Measurements from ENCODE around the gene ABCC8.
"Not testable (repeated sequence)": the region's sequence is repeated elsewhere in the genome, so short reads cannot be mapped to it uniquely, and the experiment has no call there.

Gene ABCC8

GRCh38 chr11:17428261-17428660 lies 48.4 kb downstream of the ABCC8 start:
- no peak for DNase-seq (ENCODE audit: low read depth)

DNA sequence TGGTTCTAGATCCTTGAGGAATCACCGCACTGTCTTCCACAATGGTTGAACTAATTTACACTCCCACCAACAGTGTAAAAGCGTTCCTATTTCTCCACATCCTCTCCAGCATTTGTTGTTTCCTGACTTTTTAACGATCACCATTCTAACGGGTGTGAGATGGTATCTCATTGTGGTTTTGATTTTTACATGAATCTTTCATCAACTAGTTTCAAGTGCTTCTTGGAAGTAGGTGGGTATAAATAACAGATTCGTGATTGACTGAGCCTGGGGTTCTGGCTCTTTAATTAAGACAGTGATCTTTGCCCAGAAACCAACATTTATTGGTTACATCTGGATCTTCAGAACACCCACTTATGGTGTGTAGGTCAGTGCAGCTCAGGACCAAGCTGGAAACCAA lies 50.4 kb downstream of the ABCC8 start:
- DNase-seq (ENCODE audit: low read depth), result not testable (repeated sequence)

DNA sequence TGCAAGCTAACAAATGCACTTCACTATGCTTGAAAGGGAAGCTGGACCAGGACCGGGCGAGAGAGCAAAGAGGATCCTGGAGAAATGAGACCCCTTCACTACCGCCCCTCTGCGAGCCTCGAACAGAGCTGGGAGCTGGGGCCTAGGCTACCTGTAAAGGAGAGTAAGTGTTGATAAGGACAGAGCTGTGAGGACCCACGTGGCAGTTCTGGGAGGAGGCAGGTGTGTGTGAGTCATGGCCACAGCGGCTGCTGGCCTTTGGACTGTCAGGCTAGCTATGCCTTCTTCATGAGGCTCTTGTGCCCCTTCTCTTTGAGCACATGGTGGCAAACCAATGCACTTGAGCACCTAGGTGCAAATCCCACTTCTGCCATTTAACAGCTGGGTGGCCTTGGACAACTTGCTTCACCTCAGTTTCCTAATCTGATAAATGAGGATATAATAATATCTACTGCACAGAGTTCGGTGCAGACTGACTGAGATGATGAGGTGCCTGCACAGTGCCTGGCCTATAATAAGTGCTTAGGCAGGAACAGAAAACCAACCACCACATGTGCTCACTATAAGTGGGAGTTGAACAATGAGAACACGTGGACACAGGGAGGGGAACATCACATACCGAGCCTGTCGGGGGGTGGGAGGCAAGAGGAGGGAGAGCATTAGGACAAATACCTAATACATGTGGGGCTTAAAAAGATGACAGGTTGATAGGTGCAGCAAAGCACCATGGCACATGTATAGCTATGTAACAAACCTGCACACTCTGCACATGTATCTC lies 52.9 kb downstream of the ABCC8 start:
- DNase-seq (ENCODE audit: low read depth), result no peak

DNA sequence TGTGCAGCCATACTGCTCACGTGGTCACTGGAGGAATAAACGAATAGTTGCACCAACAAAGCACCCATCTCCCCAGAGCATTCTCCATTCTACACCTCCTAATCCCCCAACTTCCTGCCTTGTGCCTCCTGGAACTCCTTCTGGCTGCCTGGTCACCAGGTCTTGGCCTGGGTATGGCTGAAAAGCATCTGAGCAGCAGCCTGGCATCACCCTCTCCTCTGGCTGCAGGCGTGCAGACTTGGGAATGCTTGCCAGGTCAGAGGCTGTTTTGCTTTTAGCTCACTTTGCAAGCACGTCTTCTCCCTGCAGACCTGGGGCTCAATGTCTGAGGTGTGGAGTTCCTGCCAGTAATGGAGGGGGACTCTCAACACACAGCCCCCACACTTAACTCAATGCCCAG lies 54.9 kb downstream of the ABCC8 start:
- DNase-seq (ENCODE audit: low read depth), result no peak

DNA sequence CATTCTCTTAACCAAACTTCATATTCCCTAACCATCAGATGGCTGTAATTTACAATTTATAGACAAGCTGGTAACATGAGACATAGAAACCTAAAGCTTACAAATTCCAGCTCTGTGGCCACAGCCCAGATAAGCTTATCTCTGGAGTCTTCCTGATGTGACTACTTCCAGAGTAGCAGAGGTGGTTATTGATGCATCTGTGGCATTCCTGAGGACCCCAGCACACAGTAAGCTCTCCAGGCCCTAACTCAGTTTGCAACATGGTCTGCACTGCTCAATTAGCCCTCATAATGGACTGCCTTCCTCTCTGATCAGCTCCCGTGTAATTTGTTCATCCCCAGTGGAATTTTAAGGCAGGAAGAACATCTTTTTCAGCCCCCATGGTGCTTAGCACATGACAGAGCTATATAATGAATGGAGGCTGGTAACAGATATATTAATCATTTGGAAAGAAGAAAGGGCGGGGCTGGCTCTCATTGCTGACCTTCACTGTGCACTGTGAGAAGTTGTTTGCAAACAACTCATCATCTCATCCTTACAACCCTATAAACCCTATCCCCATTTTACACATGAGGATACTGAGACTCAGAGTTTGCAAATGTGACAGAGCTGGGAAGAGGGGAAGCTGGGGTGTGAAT lies 58.1 kb downstream of the ABCC8 start:
- DNase-seq (ENCODE audit: low read depth), result no peak

DNA sequence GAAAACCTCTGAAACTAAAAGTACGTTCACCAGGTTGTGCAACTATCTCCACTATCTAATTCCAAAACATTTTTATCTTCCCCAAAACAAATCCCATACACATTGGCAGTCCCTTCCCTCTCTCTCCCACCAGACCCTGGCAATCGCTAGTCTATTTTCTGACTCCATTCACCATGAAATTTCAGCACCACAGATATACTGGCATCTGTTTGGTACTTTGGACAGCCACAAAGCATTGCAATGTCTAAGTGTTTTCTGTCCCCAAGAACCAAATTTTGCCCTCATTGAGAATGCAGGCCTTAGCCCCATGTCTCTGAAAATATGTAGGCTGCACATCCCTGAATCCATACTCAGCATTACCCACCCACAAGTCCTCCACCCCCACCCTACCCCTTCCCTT lies 60.2 kb downstream of the ABCC8 start:
- DNase-seq (ENCODE audit: low read depth), result no peak

GRCh38 chr11:17415523-17416104 lies 61.0 kb downstream of the ABCC8 start:
- DNase-seq (ENCODE audit: low read depth), result no peak

GRCh38 chr11:17414992-17415391 lies 61.7 kb downstream of the ABCC8 start:
- no peak for DNase-seq (ENCODE audit: low read depth)

DNA sequence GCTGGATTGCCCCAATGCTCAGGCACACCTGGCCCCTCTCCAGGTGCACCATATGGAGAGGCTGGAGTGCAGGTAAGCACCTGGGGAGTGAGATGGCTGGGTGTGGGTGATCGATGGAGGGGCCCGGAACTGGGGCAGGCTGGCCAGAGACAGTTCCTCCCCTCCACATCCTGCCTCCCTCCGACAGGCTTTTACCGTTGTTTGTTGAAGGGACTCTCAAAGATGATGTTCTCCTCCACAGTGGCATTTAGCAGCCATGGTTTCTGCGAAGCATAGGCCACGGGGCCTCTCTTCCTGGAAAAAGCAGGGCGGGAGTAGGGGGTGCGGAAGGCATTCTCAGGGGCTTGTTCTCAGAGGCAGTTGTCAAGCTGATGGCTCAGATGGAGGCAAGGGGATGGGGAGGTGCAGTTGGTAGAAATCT lies 62.3 kb downstream of the ABCC8 start:
- DNase-seq (ENCODE audit: low read depth), result no peak

DNA sequence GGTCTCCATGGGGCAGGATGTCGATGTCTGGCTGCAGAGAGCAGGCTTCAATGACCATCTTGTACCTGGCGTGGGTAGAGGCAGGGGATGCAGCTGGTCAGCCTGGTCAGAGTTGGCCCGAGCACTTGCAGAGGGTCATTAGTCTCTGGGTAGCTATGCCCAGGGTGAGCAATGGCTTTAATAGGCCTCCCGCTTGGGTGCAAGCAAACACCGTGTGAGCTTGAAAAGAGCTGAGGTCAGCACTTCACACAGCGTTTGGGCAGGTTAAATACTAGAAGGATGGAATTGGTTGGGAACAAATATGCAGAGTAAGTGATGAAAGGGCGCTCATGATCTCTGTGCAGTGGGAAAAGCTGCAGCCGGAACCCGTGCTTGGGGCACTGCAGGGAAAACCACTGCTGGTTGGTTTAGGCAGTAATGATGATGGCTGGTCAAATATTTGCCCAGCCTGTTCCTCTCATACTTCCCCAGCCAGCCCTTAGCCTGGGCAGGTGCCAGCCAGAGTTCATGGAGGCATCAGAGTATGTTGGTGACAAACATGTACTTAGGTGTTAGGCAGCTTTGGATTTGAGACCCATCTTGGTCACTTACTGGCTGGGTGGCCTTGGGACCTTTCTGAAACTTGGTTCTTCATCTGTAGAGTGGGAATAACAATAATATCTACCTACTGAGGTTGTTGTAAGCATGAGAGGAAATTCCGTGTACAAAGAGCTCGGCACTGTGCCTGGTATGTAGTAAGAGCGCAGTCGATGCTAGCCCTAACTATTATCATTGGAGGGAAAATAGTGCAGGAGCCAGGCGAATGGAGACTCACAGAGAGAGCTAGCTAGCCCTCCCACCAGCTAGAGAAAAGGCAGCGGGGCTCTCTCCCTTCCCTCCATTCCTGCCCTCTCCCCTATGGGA lies 63.0 kb downstream of the ABCC8 start:
- no peak for DNase-seq (ENCODE audit: low read depth)

DNA sequence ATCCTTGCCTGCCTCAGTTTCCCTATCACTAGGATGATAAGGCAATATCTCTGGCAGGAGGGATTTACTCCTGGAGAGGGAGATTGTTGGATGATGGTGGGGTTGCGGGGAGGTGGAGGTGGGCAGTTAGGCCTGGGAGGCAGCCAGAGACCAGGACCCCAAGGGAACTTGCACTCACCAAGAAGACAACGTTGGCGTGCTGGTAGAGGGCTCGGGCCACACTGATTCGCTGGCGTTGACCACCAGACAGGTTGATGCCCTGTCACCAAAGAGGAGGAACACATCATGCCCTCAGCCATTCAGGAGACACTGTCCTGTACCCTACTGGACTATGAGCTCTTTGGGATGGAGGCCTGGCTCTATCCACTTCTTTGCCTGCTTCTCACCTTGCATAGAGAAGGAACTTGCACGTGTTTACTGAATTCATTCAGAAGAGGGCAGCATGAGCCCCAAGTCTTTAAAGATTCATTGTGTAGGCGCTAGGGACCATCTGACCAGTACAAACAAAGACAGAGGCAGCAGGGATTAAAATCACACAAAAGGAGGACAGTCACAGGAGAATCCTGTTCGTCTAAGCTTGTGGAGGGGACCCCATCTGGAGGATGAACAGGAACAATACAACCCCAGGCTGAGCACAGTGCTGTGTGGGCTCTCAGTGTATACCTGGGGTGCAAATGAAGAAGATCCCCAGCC lies 64.0 kb downstream of the ABCC8 start:
- DNase-seq (ENCODE audit: low read depth), result no peak

DNA sequence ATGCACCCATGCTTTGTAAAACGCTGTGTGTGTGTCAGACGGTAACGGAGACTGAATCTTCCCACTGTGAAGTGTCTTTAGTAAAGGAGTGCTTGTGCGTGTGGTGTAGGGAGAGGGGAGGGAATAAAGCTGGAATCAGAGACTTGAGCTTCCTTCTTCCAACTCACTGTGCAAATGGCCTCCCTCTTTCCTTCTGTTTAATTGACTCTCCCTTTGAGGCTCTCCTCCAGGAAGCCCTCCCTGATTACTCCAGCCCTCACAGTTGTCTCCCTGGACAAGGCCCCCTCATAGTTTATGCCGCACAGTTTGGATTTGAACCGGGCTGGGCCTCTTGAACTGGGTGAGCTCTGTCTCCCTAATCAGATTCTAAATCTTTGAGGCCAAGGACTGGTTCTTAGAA lies 65.2 kb downstream of the ABCC8 start:
- DNase-seq (ENCODE audit: low read depth), result no peak

DNA sequence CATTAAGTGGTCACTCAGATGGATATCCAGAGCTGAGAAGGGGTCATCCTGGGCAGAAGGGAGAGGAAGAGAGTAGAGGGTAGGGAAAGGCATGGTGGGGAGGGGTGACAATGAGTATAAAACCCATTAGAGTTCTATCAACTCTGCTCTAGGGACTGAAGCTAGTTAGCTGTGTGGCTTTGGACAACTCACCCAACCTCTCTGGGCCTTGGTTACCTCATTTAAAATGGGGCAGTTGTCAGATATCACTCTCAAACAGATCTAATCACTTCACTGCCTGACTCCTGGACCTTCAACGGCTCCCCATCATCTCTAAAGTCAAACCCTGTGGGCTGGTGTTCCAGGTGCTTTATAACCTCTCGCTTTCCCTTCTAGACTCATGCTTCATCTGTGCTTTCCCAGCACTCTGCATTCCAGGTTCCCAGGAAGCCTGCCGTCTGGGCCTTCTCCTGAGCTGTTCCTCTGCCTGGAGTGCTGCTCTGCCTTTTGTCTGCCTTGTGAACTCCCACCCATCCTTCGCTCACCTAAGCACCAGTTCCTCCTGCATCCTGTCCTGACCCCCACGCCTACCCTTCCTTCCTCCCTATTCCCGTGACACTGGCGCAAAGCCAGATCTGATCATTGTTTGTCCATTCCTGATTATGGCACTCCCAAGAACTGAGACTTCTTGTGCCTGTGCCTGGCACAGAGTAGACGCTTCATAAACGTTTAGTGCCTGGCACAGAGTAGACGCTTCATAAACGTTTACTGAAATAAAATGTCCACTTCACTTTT lies 65.9 kb downstream of the ABCC8 start:
- no peak for DNase-seq (ENCODE audit: low read depth)

GRCh38 chr11:17408641-17409040 lies 68.0 kb downstream of the ABCC8 start:
- DNase-seq (ENCODE audit: low read depth), result no peak

- no peak for DNase-seq (ENCODE audit: low read depth)
These were observed 68.6 kb downstream of the ABCC8 start for GRCh38 chr11:17408026-17408425.

GRCh38 chr11:17407575-17407974 lies 69.1 kb downstream of the ABCC8 start:
- no peak for DNase-seq (ENCODE audit: low read depth)

GRCh38 chr11:17406818-17407149 lies 69.9 kb downstream of the ABCC8 start:
- no peak for DNase-seq (ENCODE audit: low read depth)

DNA sequence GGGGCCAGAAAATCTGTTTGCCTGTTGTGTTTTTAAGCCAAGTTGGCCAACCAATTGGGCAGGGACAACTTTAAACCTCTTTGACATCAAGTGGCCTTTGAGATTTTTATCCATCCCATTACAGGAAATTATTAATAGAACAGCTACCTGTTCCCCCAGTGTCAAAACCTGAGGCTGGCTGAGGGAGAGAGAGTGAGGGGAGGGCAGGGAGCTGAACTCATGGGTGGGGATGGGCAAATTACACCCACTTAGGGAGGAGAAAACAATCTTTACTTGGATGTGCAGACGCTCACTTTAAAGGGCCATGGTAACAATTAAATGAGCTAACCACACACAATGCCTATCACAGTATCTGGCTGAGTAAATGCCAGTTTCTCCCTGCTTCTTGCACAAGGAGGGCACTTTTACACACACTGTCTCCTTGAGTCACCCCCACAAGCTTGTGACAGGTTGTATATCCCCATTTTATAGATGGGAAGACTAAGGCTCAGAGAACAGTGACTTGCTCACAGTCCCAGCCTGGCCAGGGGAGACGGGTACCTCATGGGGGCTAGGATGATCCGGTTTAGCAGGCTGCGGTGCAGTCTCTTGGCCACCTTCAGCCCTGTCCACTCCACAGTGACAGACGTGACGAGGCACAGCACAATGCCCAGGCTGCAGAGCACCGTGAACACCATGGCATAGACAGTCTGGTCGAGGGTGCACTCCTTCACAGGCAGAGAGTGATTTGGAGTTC lies 70.4 kb downstream of the ABCC8 start:
- no peak for DNase-seq (ENCODE audit: low read depth)

DNA sequence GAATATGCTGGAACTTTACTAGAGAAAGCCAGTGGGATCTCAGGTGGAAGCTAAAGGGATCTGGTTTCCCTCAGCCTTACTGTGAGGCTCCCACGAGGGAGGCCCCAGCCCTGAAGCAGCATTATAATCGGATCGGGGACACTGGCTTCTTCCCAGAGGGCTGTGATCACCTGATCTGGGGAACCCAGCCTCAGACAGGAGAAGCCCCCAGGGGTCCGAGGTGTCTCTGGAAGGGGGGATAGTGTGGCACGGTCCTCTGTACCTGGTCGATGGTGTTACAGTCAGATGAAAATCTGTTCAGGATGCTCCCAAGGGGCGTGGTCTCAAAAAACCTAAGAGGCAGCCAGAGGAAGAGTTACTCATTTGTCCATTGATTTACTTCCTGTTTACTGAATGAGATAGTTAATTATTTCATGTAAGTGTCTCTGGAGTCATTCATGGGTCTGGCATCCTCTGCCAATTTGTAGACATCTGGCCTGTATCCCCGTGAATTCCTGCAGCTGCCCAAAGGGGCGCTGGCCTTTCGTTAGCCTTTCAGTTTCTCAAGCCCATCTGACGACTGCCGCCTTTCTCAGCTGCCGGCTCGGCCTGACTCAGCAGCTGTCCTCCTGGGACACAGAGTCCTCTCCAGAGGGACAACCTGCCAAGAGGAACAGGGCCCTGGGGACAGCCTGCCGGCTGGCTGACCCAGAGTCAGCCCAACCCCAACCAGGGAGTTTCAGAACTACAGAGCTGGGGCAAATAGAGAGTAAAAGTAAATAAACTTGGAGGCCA lies 71.2 kb downstream of the ABCC8 start:
- no peak for DNase-seq (ENCODE audit: low read depth)
